IMR-90 (cell line): ENCODE data around the gene GRIA4.

Source experiments
- CEBPB ChIP-seq: IDR thresholded peaks from 2 replicates; pipeline ENCODE4 v1.6.1; 2012; ENCODE audit warnings: low read depth, low read length, improper control_type of control experiment
- CTCF ChIP-seq: conservative IDR thresholded peaks from 2 replicates; pipeline ENCODE4 v1.5.1; 2012; ENCODE audit warnings: mild to moderate bottlenecking, low read depth, low read length, improper control_type of control experiment
- MAFK ChIP-seq: IDR thresholded peaks from 2 replicates; pipeline ENCODE4 v1.6.1; 2012; ENCODE audit warnings: low read depth, low read length, improper control_type of control experiment
- POLR2A ChIP-seq: IDR thresholded peaks from 2 replicates; pipeline ENCODE4 v1.6.1; 2012; ENCODE audit warnings: mild to moderate bottlenecking, low read depth, low read length
- RAD21 ChIP-seq: IDR thresholded peaks from 2 replicates; pipeline ENCODE4 v1.6.1; 2012; ENCODE audit warnings: low read length, improper control_type of control experiment

- no peak for TF ChIP-seq CTCF
- no peak for TF ChIP-seq POLR2A
- no peak for TF ChIP-seq RAD21
- no peak for TF ChIP-seq CEBPB
- TF ChIP-seq MAFK: no peak
These were observed 420.7 kb downstream of the GRIA4 start for GRCh38 chr11:106030609-106031008.
